Measurements from ENCODE around the gene TADA2A.

DNA sequence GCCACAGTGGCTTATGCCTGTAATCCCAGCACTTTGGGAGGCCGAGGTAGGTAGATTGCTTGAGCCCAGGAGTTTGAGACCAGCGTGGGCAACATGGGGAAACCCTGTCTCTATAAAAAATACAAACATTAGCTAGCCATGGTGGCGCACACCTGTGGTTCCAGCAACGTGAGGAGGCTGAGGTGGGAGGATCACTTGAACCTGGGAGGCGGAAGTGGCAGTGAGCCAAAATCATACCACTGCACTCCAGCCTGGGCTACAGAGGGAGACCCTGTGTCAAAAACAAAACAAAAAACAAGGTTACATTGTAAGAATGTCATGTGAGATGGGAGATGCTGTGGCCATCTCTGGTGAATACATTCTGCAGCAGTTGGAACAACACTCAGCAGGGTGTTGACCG lies 96.5 kb downstream of the TADA2A start:
- TF ChIP-seq CTCF (IDR thresholded peaks at IDR 0.05): no peak
- TF ChIP-seq POLR2AphosphoS5 (IDR thresholded peaks at IDR 0.05; ENCODE audit: low read depth, low read length): no peak
- no peak for TF ChIP-seq REST (IDR thresholded peaks at IDR 0.05; ENCODE audit: insufficient read depth in 1 of 2, low read depth in 2 of 2, low read length in 1 of 2)
